ENCODE results near the gene ZCCHC24.

DNA sequence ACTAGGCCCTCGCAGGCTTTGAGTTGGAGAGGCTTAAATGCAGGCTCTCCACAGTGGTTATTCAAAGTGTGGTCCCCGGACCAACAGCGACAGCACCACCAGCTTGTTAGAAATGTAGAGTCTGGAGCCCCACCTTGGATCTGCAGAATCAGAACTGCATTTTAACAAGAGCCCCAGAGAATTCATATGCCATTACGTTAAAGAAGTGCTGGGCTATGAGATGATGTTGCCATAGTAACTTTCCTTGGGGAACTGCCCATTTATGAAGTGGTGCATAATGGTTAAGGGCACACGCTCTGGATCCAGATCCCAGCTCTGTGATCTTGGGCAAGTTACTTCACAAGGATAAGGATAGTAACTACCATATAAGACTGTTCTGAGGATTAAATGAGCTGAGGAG, 48.9 kb downstream of the ZCCHC24 start:
- TF ChIP-seq, protein P1, sequence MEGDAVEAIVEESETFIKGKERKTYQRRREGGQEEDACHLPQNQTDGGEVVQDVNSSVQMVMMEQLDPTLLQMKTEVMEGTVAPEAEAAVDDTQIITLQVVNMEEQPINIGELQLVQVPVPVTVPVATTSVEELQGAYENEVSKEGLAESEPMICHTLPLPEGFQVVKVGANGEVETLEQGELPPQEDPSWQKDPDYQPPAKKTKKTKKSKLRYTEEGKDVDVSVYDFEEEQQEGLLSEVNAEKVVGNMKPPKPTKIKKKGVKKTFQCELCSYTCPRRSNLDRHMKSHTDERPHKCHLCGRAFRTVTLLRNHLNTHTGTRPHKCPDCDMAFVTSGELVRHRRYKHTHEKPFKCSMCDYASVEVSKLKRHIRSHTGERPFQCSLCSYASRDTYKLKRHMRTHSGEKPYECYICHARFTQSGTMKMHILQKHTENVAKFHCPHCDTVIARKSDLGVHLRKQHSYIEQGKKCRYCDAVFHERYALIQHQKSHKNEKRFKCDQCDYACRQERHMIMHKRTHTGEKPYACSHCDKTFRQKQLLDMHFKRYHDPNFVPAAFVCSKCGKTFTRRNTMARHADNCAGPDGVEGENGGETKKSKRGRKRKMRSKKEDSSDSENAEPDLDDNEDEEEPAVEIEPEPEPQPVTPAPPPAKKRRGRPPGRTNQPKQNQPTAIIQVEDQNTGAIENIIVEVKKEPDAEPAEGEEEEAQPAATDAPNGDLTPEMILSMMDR (IDR thresholded peaks at IDR 0.05) = no peak
- TF ChIP-seq POLR2A (IDR thresholded peaks at IDR 0.05) (no peak), EP300 (IDR thresholded peaks at IDR 0.05) (no peak)
